ENCODE measurements around the gene AK8.

GRCh38 chr9:132793606-132794580 is 84.2 kb downstream of the AK8 start:
- TF ChIP-seq YY1 (IDR thresholded peaks at IDR 0.05; ENCODE audit: low read depth) (no peak), TAF1 (IDR thresholded peaks at IDR 0.05; ENCODE audit: low read depth) (no peak), FOXM1 (IDR thresholded peaks at IDR 0.05; ENCODE audit: borderline replicate concordance, low read depth) (no peak), TCF12 (IDR thresholded peaks at IDR 0.05; ENCODE audit: low read depth) (no peak), CREB1 (IDR thresholded peaks at IDR 0.05; ENCODE audit: low read depth) (no peak), REST (IDR thresholded peaks at IDR 0.05; ENCODE audit: low read depth) (no peak), TEAD4 (IDR thresholded peaks at IDR 0.05) (no peak)

Measured in Ishikawa (cell line).